Nephron (organoid): Measurements from ENCODE around the gene DNMBP.

Experiments used
- H3K27ac Mint-ChIP-seq, 3 experiments: 2 replicates each; pipeline ENCODE4 v1.8.0; 2020; ENCODE audit warnings: mixed read lengths in 3 of 3, mild to moderate bottlenecking in 2 of 3, moderate library complexity in 1 of 3
- H3K27me3 Mint-ChIP-seq: 2 replicates; pipeline ENCODE4 v1.8.0; 2021; ENCODE audit warnings: low read depth, mild to moderate bottlenecking, moderate library complexity, mixed read lengths
- H3K36me3 Mint-ChIP-seq: 2 replicates; pipeline ENCODE4 v1.8.0; 2020; ENCODE audit warnings: low read depth, mixed read lengths
- H3K4me1 Mint-ChIP-seq: 2 replicates; pipeline ENCODE4 v1.8.0; 2020; ENCODE audit warnings: mixed read lengths
- H3K4me3 Mint-ChIP-seq, 3 experiments: 2 replicates each; pipeline ENCODE4 v1.8.0; 2020; ENCODE audit warnings: mild to moderate bottlenecking in 3 of 3, mixed read lengths in 3 of 3, moderate library complexity in 2 of 3
- H3K9me3 Mint-ChIP-seq: 2 replicates; pipeline ENCODE4 v1.8.0; 2020; ENCODE audit warnings: mixed read lengths
- TF ChIP-seq, protein P1 (sequence below), 3 experiments: fragments of 200-600 bp; sonication (generic); IDR thresholded peaks; one replicate each; pipeline ENCODE4 v1.5.0; 2021; ENCODE audit warnings: antibody characterized with exemption in 3 of 3; ENCODE audit not compliant: unreplicated experiment in 3 of 3

DNMBP gene

GRCh38 chr10:99852481-99853213 is 157.1 kb downstream of the DNMBP start:
- Mint-ChIP-seq H3K27ac (no peak overlapping the region), H3K9me3 (no peaks in the 10 kb centered on the region), H3K4me1 (peaks cover 12% of the 10 kb centered on the region), H3K4me3 (no peak overlapping the region), H3K27me3 (peaks cover 4% of the 10 kb centered on the region), H3K36me3 (no peaks in the 10 kb centered on the region)
- TF ChIP-seq, protein P1, sequence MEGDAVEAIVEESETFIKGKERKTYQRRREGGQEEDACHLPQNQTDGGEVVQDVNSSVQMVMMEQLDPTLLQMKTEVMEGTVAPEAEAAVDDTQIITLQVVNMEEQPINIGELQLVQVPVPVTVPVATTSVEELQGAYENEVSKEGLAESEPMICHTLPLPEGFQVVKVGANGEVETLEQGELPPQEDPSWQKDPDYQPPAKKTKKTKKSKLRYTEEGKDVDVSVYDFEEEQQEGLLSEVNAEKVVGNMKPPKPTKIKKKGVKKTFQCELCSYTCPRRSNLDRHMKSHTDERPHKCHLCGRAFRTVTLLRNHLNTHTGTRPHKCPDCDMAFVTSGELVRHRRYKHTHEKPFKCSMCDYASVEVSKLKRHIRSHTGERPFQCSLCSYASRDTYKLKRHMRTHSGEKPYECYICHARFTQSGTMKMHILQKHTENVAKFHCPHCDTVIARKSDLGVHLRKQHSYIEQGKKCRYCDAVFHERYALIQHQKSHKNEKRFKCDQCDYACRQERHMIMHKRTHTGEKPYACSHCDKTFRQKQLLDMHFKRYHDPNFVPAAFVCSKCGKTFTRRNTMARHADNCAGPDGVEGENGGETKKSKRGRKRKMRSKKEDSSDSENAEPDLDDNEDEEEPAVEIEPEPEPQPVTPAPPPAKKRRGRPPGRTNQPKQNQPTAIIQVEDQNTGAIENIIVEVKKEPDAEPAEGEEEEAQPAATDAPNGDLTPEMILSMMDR (IDR thresholded peaks at IDR 0.05; ENCODE audit: unreplicated experiment in 3 of 3), result no peak

- no peaks in the 10 kb centered on the region for H3K9me3 Mint-ChIP-seq
- H3K27me3 Mint-ChIP-seq, result peaks cover 8% of the 10 kb centered on the region
- peaks cover 12% of the 10 kb centered on the region for H3K4me1 Mint-ChIP-seq
- no peak overlapping the region for H3K4me3 Mint-ChIP-seq
- no peaks in the 10 kb centered on the region for H3K36me3 Mint-ChIP-seq
- TF ChIP-seq, protein P1 (IDR thresholded peaks at IDR 0.05; ENCODE audit: unreplicated experiment in 3 of 3), result no peak
- no peak overlapping the region for H3K27ac Mint-ChIP-seq
These were observed 157.9 kb downstream of the DNMBP start for GRCh38 chr10:99851825-99852224.

DNA sequence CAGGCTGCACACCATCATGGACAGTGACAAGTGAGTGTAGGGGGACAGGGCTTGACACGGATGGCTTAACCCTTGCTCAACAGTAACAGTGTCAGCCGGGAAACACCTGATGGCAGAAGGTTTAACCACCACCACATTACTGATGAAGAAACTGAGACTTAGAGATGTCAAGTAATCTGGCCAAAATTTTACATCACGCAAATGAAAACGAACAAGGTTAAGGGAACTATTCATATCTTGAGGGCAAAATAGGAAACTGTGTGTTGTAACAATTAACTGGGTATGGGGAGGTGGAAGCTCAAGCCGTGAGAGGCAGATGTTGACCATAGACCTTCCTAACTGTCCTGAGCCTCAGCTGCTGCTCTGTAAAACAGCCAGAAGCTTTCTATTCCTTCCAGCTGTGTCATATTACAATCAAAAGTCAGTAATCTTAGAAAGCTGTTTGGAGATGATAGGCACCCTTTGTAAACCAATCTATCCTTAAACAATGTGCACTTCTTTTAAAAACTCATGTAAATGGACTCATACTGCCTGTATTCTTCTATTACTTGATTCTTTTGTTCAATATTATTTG is 158.9 kb downstream of the DNMBP start:
- H3K27ac Mint-ChIP-seq, result peak overlapping the region; percentile 4 to 18 (median 8)
- H3K36me3 Mint-ChIP-seq, result no peaks in the 10 kb centered on the region
- TF ChIP-seq, protein P1 (IDR thresholded peaks at IDR 0.05; ENCODE audit: unreplicated experiment in 3 of 3), result no peak
- peaks cover 17% of the 10 kb centered on the region for H3K4me1 Mint-ChIP-seq
- no peaks in the 10 kb centered on the region for H3K9me3 Mint-ChIP-seq
- H3K4me3 Mint-ChIP-seq, result no peak overlapping the region
- peaks cover 13% of the 10 kb centered on the region for H3K27me3 Mint-ChIP-seq

DNA sequence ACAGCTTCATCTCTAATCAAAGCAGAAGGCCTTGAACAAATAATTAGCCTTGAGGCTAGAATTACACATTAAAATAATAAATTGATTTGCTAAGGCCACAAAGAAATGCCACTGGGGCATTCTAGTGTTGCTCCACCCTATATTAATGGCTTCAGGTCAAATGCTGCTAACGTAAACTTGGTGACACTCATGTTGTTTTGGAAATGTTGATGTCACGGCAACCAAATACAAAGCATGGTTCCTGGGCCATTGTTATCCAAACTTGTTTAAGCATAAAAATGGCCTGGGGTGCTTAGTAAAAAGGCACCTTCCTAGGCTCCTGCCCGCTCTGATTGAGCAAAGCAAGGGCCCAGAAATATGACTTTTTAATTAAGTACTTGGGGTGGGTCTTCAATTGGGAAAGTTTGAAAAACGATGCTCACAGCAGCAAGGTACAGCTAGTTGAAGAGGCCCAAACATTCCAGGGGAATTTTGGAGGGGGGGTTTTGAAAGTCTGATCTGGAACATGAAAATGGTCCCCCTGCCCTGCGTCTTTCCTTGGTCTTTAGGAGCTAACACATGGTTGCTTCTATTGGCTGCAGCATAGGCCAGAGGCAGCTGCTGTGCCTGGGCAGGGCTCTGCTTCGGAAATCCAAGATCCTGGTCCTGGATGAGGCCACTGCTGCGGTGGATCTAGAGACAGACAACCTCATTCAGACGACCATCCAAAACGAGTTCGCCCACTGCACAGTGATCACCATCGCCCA is 159.6 kb downstream of the DNMBP start:
- Mint-ChIP-seq H3K4me3 (no peak overlapping the region), H3K27ac (peak overlapping the region in 1 of 3 experiments; percentile 53), H3K9me3 (no peaks in the 10 kb centered on the region), H3K27me3 (peaks cover 13% of the 10 kb centered on the region), H3K36me3 (no peaks in the 10 kb centered on the region), H3K4me1 (peaks cover 21% of the 10 kb centered on the region)
- TF ChIP-seq, protein P1 (IDR thresholded peaks at IDR 0.05; ENCODE audit: unreplicated experiment in 3 of 3), result no peak

DNA sequence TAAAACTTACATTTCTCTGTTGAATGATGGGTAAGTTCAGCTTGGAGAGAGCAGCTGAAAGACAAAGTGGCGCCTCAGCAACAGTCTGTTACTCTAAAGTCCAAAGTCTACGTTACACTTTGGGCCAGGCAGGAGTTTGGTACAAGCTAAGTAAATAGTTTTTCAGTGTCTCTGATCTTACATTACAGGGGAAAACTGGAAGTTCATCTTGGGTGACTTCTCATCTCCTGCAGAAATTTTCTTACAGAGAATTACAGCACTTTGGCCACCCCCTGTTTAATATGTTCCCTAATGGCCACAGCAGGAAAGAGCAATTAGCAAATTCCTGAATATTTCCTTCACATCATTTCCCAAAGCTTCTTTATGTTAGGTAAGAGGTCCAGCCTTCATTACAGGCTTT is 160.2 kb downstream of the DNMBP start:
- peaks cover 18% of the 10 kb centered on the region for H3K4me1 Mint-ChIP-seq
- peaks cover 13% of the 10 kb centered on the region for H3K27me3 Mint-ChIP-seq
- TF ChIP-seq, protein P1 (IDR thresholded peaks at IDR 0.05; ENCODE audit: unreplicated experiment in 3 of 3), result no peak
- H3K4me3 Mint-ChIP-seq, result no peak overlapping the region
- H3K9me3 Mint-ChIP-seq, result no peaks in the 10 kb centered on the region
- H3K27ac Mint-ChIP-seq, result peak overlapping the region in 1 of 3 experiments; percentile 53
- H3K36me3 Mint-ChIP-seq, result no peaks in the 10 kb centered on the region
